MCF 10A (cell line): Measurements from ENCODE around the gene ASPG. TPM values are rescaled to one million over a fixed set of nuclear protein-coding genes. Genes with fewer than 3 reads are reported as not detected.

Source experiments
- BruUV-seq: library from RNA; stranded (reverse); fragments of 400-500 nt; replicated peaks from 2 replicates; lab custom pipeline; 2021; lab: Mats Ljungman, UMichigan
- CTCF ChIA-PET: fragments of 300-600 bp; sonication (Branson Sonifier 250); formaldehyde crosslinking; extraction: SDS; loops from one replicate; lab custom pipeline; 2021; ENCODE audit warnings: antibody characterized with exemption, inconsistent platforms; lab: Yijun Ruan, JAX
- POLR2A ChIA-PET: fragments of 300-600, 350-650 bp; sonication (Branson Sonifier 250); formaldehyde crosslinking; extraction: SDS; loops from one replicate; lab custom pipeline; 2020; ENCODE audit warnings: antibody characterized with exemption, inconsistent platforms; lab: Yijun Ruan, JAX
- DNase-seq: peaks from one replicate; pipeline ENCODE4 v3.0.0-alpha.2; 2018; ENCODE audit not compliant: unreplicated experiment
- H3K27ac Mint-ChIP-seq: one replicate; pipeline ENCODE4 v1.8.0; 2022; ENCODE audit warnings: mild to moderate bottlenecking, low read depth, mixed read lengths; ENCODE audit not compliant: unreplicated experiment
- H3K27me3 Mint-ChIP-seq: one replicate; pipeline ENCODE4 v1.8.0; 2022; ENCODE audit warnings: mixed read lengths; ENCODE audit not compliant: insufficient read depth, unreplicated experiment
- H3K36me3 Mint-ChIP-seq: one replicate; pipeline ENCODE4 v1.8.0; 2022; ENCODE audit warnings: mild to moderate bottlenecking, moderate library complexity, mixed read lengths; ENCODE audit not compliant: insufficient read depth, unreplicated experiment
- H3K4me1 Mint-ChIP-seq: one replicate; pipeline ENCODE4 v1.8.0; 2022; ENCODE audit warnings: mixed read lengths; ENCODE audit not compliant: insufficient read depth, unreplicated experiment
- H3K4me3 Mint-ChIP-seq: one replicate; pipeline ENCODE4 v1.8.0; 2022; ENCODE audit warnings: mild to moderate bottlenecking, moderate library complexity, mixed read lengths; ENCODE audit not compliant: unreplicated experiment
- H3K9me3 Mint-ChIP-seq: one replicate; pipeline ENCODE4 v1.8.0; 2022; ENCODE audit warnings: mixed read lengths; ENCODE audit not compliant: unreplicated experiment
- intact Hi-C: fragments of 100-400 bp; cut with micrococcal nuclease; formaldehyde crosslinking; loops from 2 replicates; pipeline ENCODE4 v1.14.1; 2022
- total RNA-seq: library from RNA; stranded (reverse); gene quantifications from 2 replicates; pipeline ENCODE4 v1.2.3, GENCODE V29; 2022
- TF ChIP-seq, protein P1 (sequence below): fragments of 200-600 bp; IDR thresholded peaks from one replicate; pipeline ENCODE4 v1.8.0; 2022; ENCODE audit warnings: antibody characterized with exemption, mild to moderate bottlenecking; ENCODE audit not compliant: unreplicated experiment

ASPG gene
- total RNA-seq, 1 experiment from 2014 or later, result 0.12 TPM

DNA sequence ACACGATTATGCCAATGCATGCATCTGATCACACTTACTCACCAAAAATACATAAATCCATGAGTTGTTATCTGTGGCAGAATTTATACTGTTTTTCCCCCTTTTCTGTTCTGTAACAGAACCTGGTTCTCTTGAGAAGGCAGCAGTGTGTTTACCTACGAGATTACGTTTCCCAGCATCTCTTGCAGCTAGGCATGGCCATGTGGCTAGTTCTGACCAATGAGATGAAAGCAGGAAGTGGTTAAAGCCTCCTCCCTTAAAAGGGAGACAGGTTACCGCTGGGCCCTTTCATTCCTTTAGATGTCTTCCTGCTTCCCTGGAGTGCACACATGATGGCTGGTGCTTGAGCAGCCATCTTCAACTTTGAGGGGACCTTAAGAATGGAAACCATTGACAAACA lies 11.7 kb upstream of the ASPG start:
- no peak for DNase-seq
- CTCF ChIA-PET, result interaction anchor here (1.0 kb wide), 1 partner anchor 8 kb away, joined by 5 read pairs; no protein-coding TSS in a partner anchor
- no peak overlapping the region for H3K4me3 Mint-ChIP-seq
- intact Hi-C loops, result no loop called here
- H3K4me1 Mint-ChIP-seq, result no peaks in the 10 kb centered on the region
- no peak overlapping the region for H3K27ac Mint-ChIP-seq
- H3K27me3 Mint-ChIP-seq, result no peaks in the 10 kb centered on the region
- no TSS peak for BruUV-seq
- H3K9me3 Mint-ChIP-seq, result peaks cover 15% of the 10 kb centered on the region
- no peaks in the 10 kb centered on the region for H3K36me3 Mint-ChIP-seq
- TF ChIP-seq, protein P1, sequence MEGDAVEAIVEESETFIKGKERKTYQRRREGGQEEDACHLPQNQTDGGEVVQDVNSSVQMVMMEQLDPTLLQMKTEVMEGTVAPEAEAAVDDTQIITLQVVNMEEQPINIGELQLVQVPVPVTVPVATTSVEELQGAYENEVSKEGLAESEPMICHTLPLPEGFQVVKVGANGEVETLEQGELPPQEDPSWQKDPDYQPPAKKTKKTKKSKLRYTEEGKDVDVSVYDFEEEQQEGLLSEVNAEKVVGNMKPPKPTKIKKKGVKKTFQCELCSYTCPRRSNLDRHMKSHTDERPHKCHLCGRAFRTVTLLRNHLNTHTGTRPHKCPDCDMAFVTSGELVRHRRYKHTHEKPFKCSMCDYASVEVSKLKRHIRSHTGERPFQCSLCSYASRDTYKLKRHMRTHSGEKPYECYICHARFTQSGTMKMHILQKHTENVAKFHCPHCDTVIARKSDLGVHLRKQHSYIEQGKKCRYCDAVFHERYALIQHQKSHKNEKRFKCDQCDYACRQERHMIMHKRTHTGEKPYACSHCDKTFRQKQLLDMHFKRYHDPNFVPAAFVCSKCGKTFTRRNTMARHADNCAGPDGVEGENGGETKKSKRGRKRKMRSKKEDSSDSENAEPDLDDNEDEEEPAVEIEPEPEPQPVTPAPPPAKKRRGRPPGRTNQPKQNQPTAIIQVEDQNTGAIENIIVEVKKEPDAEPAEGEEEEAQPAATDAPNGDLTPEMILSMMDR, result no peak
- POLR2A ChIA-PET, result no interaction called here

DNA sequence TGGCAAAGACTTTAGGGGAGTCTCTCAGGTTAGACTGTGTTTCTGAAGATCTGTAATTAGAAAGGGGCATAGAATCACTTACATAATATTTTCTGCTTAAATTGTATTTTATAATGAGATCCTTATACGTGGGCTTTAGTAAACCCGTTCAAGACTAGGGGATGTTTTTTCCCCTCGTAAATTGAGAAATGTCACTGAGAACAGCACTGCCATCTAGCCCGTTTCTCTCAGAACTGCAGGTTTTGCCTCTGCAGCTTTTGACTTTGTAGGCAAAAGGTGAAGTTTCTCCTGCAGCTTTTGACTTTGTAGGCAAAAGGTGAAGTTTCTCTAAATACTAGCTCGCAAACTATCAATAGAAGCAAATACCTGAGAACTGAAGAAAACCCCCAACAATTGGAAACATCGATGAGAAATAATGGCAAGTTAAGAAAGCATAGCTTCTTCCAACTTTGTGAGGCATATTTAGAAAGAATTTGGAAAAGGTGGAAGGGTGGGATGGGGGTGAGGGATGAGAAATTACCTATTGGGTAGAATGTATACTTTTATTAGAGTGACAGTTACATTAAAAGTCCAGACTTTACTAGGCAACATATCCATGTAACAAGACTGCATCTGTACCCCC lies 9.9 kb upstream of the ASPG start:
- Mint-ChIP-seq H3K27ac (no peak overlapping the region), H3K36me3 (no peaks in the 10 kb centered on the region), H3K9me3 (peaks cover 15% of the 10 kb centered on the region), H3K4me3 (no peak overlapping the region), H3K27me3 (no peaks in the 10 kb centered on the region), H3K4me1 (no peaks in the 10 kb centered on the region)
- no TSS peak for BruUV-seq
- ChIA-PET POLR2A (interaction anchor here (0.8 to 1.2 kb wide), 4 partner anchors 11 to 176 kb away, joined by 3 to 5 read pairs (median 4); no protein-coding TSS in a partner anchor), CTCF (interaction anchor here (0.6 to 6.3 kb wide), 22 partner anchors 11 to 1094 kb away, joined by 3 to 156 read pairs (median 3); no protein-coding TSS in a partner anchor)
- intact Hi-C loops, result no loop called here
- TF ChIP-seq, protein P1, result peak; percentile 42
- no peak for DNase-seq

DNA sequence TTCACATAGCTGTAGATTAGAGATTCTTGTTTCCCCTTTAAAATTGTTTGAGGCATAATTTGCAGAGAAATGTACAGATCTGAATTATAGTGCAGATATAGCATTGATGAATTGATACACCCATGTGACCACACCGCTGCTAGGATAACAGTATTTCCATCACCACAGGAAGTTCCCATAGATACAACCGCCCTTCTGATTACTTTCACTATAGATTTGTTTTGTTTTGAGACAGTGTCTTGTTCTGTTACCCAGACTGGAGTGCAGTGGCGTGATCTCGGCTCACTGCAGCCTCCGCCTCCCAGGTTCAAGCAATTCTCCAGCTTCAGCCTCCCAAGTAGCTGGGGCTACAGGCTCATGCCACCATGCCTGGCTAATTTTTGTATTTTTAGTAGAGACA lies 8.8 kb upstream of the ASPG start:
- H3K36me3 Mint-ChIP-seq, result no peaks in the 10 kb centered on the region
- peaks cover 15% of the 10 kb centered on the region for H3K9me3 Mint-ChIP-seq
- DNase-seq, result no peak
- no peaks in the 10 kb centered on the region for H3K4me1 Mint-ChIP-seq
- no peak overlapping the region for H3K4me3 Mint-ChIP-seq
- ChIA-PET POLR2A (no interaction called here), CTCF (interaction anchor here (0.7 to 6.3 kb wide), 14 partner anchors 11 to 1093 kb away, joined by 3 to 156 read pairs (median 6); no protein-coding TSS in a partner anchor)
- H3K27ac Mint-ChIP-seq, result no peak overlapping the region
- TF ChIP-seq, protein P1, result no peak
- H3K27me3 Mint-ChIP-seq, result no peaks in the 10 kb centered on the region
- intact Hi-C loops, result no loop called here
- BruUV-seq, result no TSS peak

DNA sequence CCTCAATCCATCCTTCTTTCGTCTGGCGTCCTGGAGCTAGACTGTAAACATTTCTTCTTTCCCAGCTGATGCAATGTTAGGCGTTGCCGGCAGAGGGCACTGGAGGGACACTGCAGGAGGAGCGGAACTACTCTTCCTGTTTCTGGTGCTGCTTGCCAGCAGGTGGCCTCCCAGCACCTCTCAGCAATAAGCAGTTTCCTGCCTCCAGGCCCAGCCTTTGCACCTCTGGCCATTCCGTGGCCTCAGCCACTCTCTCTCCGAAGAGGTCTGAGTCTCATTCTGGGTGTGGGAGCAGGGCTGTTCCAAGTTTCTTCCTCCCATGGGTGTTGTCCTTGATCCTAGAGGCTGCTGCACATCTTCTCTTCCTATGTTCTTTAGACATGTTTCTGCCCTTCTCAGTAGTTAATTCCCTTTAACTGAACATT lies 7.5 kb upstream of the ASPG start:
- ChIA-PET POLR2A (interaction anchor here (0.5 to 1.0 kb wide), 5 partner anchors 23 to 747 kb away, joined by 3 to 6 read pairs (median 3); no protein-coding TSS in a partner anchor), CTCF (interaction anchor here (0.6 to 6.3 kb wide), 53 partner anchors 8 to 1026 kb away, joined by 3 to 156 read pairs (median 4); no protein-coding TSS in a partner anchor)
- intact Hi-C loops, result loop anchor here (1.0 kb wide), 4 partner anchors 53 to 562 kb away; no protein-coding TSS in a partner anchor
- no peaks in the 10 kb centered on the region for H3K4me1 Mint-ChIP-seq
- H3K4me3 Mint-ChIP-seq, result no peak overlapping the region
- no TSS peak for BruUV-seq
- no peaks in the 10 kb centered on the region for H3K36me3 Mint-ChIP-seq
- H3K27me3 Mint-ChIP-seq, result no peaks in the 10 kb centered on the region
- no peak overlapping the region for H3K27ac Mint-ChIP-seq
- TF ChIP-seq, protein P1, result peak; percentile 100
- H3K9me3 Mint-ChIP-seq, result peaks cover 8% of the 10 kb centered on the region
- DNase-seq, result peak; percentile 86
